ENCODE data around the gene LGR5.
"Not testable (repeated sequence)": the region's sequence is repeated elsewhere in the genome, so short reads cannot be mapped to it uniquely, and the experiment has no call there.

LGR5 gene

GRCh38 chr12:71475280-71475679 lies 35.7 kb downstream of the LGR5 start:
- no peak for DNase-seq

- no peak for DNase-seq
Measured at GRCh38 chr12:71476513-71476912, 36.9 kb downstream of the LGR5 start.

- DNase-seq, result no peak
Measured at GRCh38 chr12:71477609-71478008, 38.0 kb downstream of the LGR5 start.

- DNase-seq, result no peak
Measured at GRCh38 chr12:71478270-71478669, 38.7 kb downstream of the LGR5 start.

- DNase-seq, result no peak
Measured at GRCh38 chr12:71484272-71484905, 44.8 kb downstream of the LGR5 start.

GRCh38 chr12:71490844-71491243 lies 51.2 kb downstream of the LGR5 start:
- not testable (repeated sequence) for DNase-seq

GRCh38 chr12:71492604-71493003 lies 53.0 kb downstream of the LGR5 start:
- no peak for DNase-seq

GRCh38 chr12:71499834-71500233 lies 60.2 kb downstream of the LGR5 start:
- no peak for DNase-seq

GRCh38 chr12:71503579-71504391 lies 64.2 kb downstream of the LGR5 start:
- no peak for DNase-seq

GRCh38 chr12:71504476-71504875 lies 64.9 kb downstream of the LGR5 start:
- no peak for DNase-seq

GRCh38 chr12:71509705-71510104 lies 70.1 kb downstream of the LGR5 start:
- no peak for DNase-seq

GRCh38 chr12:71517145-71517846 lies 77.7 kb downstream of the LGR5 start:
- no peak for DNase-seq

GRCh38 chr12:71521125-71521524 lies 81.5 kb downstream of the LGR5 start:
- no peak for DNase-seq

GRCh38 chr12:71524626-71525025 lies 85.0 kb downstream of the LGR5 start:
- no peak for DNase-seq

- no peak for DNase-seq
Measured at GRCh38 chr12:71533703-71534102, 94.1 kb downstream of the LGR5 start.

GRCh38 chr12:71536279-71536938 lies 96.8 kb downstream of the LGR5 start:
- no peak for DNase-seq

- no peak for DNase-seq
Measured at GRCh38 chr12:71536939-71537622, 97.5 kb downstream of the LGR5 start.

GRCh38 chr12:71538807-71539206 lies 99.2 kb downstream of the LGR5 start:
- DNase-seq, result no peak

GRCh38 chr12:71541583-71541982 lies 102.0 kb downstream of the LGR5 start:
- DNase-seq, result no peak

- DNase-seq, result no peak
Measured at GRCh38 chr12:71546322-71546861, 106.8 kb downstream of the LGR5 start.

- DNase-seq, result no peak
Measured at GRCh38 chr12:71548893-71549292, 109.3 kb downstream of the LGR5 start.

- DNase-seq, result no peak
Measured at GRCh38 chr12:71551529-71551928, 111.9 kb downstream of the LGR5 start.

Data from CD4-positive, alpha-beta T cell treated with Interleukin-4 for 1 hour (primary cell).